Activated CD4-positive, alpha-beta T cell treated with anti-CD3 and anti-CD28 coated beads for 24 hours (primary cell): Measurements from ENCODE around the gene CFD.
"Not testable (repeated sequence)": the region's sequence is repeated elsewhere in the genome, so short reads cannot be mapped to it uniquely, and the experiment has no call there.

Source experiments
- DNase-seq, 2 donors: peaks; one replicate each; pipeline ENCODE4 v3.0.0-alpha.2; 2020; ENCODE audit warnings: low read depth in 2 of 2

CFD gene

GRCh38 chr19:852136-853013 lies 7.1 kb upstream of the CFD start, which contains the start of gene ELANE:
Gene ELANE (plus strand): TSS chr19:852303. CDS start chr19:852329, 26 bp downstream.
- no peak for DNase-seq

- no peak for DNase-seq
Measured at GRCh38 chr19:853014-853585, 6.4 kb upstream of the CFD start.

DNA sequence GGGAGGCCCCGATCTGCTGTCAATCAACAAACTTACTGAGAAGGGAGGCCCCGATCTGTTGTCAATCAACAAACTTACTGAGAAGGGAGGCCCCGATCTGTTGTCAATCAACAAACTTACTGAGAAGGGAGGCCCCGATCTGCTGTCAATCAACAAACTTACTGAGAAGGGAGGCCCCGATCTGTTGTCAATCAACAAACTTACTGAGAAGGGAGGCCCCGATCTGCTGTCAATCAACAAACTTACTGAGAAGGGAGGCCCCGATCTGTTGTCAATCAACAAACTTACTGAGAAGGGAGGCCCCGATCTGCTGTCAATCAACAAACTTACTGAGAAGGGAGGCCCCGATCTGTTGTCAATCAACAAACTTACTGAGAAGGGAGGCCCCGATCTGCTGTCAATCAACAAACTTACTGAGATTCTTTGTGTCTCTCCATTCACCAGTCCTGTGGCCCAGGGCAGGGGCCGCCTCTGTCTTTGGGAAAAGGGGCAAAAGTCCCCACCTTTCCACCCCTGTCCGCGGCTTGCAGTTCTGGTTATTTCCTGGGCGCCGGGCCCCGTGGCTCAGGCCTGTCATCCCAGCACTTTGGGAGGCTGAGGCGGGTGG lies 5.7 kb upstream of the CFD start:
- not testable (repeated sequence) for DNase-seq

DNA sequence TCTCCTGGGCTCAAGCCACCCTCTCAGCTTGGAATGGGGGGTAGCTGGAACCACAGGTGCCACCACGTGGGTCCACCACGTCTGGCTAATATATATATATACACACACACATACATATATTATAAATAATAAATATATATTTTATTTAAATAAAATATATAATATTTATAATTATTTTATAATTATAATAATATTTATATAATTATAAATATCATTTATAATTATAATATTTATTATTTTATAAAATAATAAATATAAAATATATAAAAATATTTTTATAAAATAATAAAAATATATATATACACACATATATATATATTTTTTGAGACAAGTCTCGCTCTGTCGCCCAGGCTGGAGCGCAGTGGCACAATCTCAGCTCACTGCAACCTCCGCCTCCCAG lies 4.9 kb upstream of the CFD start:
- DNase-seq = no peak

DNA sequence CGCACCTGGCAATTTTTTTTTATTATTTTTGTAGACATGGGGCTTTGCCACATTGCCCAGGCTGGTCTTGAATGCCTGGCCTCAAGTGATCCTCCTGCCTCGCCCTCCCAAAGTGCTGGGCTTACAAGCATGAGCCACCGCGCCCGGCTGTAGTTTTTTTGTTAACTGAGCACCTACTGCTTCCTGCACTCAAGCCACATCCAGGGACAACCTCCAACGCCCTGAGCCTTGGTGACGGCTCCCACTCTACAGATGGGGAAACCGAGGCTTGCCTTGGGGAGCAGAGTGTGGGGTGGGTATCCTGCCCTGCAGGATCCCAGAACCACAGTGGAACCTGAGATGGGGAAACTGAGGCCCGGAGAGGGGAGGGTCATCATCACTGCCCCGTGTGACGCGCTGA lies 4.3 kb upstream of the CFD start:
- no peak for DNase-seq

DNA sequence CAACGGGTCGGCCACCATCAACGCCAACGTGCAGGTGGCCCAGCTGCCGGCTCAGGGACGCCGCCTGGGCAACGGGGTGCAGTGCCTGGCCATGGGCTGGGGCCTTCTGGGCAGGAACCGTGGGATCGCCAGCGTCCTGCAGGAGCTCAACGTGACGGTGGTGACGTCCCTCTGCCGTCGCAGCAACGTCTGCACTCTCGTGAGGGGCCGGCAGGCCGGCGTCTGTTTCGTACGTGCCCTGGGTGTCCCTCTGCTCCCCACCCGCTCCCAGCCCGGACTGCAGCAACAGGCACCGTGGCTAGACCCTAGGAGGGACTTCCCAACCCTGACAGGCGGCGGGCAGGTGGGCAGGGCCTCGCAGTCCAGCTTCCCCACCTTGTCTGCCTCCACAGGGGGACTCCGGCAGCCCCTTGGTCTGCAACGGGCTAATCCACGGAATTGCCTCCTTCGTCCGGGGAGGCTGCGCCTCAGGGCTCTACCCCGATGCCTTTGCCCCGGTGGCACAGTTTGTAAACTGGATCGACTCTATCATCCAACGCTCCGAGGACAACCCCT lies 3.8 kb upstream of the CFD start:
- no peak for DNase-seq

- DNase-seq = no peak
Measured at GRCh38 chr19:858284-858683, 1.2 kb upstream of the CFD start.

GRCh38 chr19:861141-861755 lies 1.8 kb downstream of the CFD start:
- DNase-seq = no peak

DNA sequence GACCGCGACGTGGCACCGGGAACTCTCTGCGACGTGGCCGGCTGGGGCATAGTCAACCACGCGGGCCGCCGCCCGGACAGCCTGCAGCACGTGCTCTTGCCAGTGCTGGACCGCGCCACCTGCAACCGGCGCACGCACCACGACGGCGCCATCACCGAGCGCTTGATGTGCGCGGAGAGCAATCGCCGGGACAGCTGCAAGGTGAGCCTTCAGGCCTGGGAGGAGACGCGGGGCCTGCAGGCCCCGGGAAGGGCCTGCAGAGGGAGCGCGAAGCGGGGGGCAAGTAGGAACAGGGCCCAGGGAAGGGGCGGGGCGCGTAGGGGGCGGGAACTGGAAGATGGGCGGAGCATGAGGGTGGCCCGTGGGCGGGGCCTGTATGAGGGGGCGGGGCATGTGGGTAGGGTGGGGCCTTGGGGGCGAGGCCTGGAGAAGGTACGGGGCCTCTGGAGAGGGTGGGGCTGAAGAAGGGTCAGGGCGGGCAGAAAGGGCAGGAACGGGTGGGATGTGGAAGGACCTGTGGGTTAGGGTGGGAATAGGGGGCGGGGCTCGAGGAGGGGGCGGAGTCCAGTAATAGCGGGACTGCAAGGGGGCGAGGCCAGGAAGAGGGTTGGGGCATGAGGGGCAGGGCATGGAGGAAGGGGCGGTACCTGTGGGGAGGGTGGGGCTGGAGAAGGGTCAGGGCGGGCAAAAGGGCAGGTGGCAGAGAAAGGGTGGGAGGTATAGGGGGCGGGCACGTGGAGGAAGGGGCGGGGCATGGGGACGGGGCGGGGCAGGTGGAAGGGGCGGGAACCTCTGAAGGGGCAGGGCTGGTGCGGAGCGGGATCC lies 2.5 kb downstream of the CFD start:
- DNase-seq = peak; percentile 50 to 57

DNA sequence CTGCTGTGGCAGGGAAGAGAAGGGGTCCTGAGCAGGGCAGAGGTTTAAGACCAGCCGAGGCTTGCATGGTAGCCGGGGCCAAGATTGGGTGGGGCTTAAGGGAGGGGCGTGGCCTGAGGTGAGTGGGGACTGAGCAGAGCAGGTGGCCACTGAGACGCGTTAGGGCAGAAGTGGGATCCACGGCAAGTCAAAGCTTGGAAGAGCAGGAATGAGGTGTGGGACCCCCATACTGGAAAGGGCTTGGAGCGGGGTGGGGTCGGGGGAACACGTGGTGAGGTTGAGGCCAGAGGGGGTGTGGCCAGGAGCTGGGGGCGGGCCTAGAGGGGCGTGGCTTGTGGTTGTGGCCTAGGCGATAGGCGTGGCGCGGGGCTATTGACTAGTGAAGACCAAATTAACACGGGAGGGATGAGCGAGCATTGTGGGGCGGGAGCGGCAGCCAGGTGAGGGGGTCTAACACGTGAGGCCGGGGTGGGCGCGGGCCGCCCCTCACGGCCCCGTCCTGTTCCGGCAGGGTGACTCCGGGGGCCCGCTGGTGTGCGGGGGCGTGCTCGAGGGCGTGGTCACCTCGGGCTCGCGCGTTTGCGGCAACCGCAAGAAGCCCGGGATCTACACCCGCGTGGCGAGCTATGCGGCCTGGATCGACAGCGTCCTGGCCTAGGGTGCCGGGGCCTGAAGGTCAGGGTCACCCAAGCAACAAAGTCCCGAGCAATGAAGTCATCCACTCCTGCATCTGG lies 3.3 kb downstream of the CFD start:
- peak; percentile 58 to 75 for DNase-seq

DNA sequence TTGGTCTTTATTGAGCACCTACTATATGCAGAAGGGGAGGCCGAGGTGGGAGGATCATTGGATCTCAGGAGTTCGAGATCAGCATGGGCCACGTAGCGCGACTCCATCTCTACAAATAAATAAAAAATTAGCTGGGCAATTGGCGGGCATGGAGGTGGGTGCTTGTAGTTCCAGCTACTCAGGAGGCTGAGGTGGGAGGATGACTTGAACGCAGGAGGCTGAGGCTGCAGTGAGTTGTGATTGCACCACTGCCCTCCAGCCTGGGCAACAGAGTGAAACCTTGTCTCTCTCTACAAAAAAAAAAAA lies 3.8 kb downstream of the CFD start:
- no peak for DNase-seq

DNA sequence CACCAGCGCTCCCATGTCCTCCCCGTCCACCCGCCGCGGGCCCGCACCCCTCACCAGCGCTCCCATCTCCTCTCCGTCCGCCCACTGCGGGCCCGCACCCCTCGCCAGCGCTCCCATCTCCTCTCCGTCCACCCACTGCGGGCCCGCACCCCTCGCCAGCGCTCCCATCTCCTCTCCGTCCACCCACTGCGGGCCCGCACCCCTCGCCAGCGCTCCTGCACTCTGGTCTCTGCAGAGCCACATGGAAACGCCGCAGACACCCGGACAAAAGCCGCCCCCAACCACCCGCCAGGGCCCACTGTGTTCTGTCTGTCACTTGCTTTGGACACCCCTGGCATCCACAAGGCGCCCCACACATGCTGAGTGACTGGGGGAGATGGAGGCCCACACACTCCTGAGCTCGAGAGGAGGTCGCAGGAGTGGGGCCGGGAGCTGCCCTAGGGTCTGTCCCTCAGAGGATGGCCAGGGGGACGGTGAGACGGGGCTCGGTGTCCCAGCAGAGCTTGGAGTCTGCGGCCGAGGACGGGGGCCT lies 7.4 kb downstream of the CFD start:
- DNase-seq = no peak

GRCh38 chr19:867301-867793 lies 7.9 kb downstream of the CFD start:
- DNase-seq = no peak

DNA sequence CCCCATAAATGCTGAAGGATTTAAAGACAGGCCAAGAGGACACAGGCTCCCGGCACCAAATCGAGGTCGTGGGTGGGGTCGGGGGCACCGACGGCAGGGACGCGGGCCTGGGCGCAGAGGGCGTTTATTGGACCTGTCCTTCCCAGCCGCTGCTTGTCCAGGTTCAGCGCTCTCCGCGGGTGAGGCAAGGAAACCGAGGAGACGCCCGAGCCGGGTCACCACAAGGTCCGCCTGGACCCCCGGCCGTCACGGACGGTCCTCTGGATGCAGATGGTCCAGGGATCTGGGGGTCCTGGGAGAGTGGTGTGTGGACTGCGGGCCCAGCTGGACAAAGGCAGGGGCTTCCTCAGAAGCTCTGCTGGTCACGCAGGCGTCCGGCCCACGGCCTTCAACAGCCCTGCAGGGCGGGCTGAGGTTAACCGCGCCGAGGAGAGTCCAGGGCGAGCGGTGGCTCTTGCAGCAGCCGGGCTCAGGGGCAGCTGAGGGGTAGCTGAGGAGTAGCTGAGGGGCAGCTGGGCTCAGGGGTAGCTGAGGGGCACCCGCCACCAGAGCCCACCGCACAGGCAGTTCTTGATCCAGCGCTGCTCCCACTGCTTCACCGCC lies 8.5 kb downstream of the CFD start:
- DNase-seq = no peak

GRCh38 chr19:868458-869244 lies 9.2 kb downstream of the CFD start:
- no peak for DNase-seq

- no peak for DNase-seq
Measured at GRCh38 chr19:869245-870177, 10.0 kb downstream of the CFD start.

DNA sequence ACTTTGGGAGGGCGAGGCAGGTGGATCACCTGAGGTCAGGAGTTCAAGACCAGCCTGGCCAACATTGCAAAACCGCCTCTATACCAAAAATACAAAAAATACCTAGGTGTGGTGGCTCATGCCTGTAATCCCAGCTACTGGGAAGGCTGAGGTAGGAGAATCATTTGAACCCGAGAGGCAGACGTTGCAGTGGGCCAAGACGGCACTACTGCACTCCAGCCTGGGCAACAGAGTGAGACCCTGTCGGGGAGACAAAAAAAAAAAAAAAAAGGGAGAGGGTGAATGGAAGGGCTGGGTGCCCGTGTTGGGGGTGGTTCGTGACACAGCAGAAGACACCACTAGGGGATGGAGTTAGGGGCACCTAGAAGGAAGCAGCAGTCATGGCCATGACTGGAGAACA lies 10.8 kb downstream of the CFD start:
- no peak for DNase-seq

- DNase-seq = no peak
Measured at GRCh38 chr19:870963-871401, 11.5 kb downstream of the CFD start.
